Panc1 (cell line): Measurements from ENCODE around the gene MXRA8. TPM values are rescaled to one million over a fixed set of nuclear protein-coding genes. Genes with fewer than 3 reads are reported as not detected.
A peak's percentile ranks its signal among the peaks of the same experiment; 100 is the strongest.

Experiments used
- ATAC-seq: fragments of 200-7000 bp; cut with Tn5 transposase; 2 replicates; pipeline ENCODE4 v1.9.1; 2020; ENCODE audit warnings: mild to moderate bottlenecking, moderate library complexity
- BruUV-seq: library from RNA; stranded (reverse); fragments of 400-500 nt; replicated peaks from 2 replicates; lab custom pipeline; 2021; lab: Mats Ljungman, UMichigan
- CTCF ChIA-PET: fragments of 300-600 bp; sonication (Branson Sonifier 250); formaldehyde crosslinking; loops from one replicate; lab custom pipeline; 2022; ENCODE audit warnings: antibody characterized with exemption; lab: Charles Lee
- POLR2A ChIA-PET: fragments of 300-600 bp; sonication (Branson Sonifier 250); formaldehyde crosslinking; loops from one replicate; lab custom pipeline; 2022; ENCODE audit warnings: antibody characterized with exemption; lab: Charles Lee
- DNase-seq: peaks from one replicate; pipeline ENCODE4 v3.0.0-alpha.2; 2010; ENCODE audit warnings: low read depth, low spot score
- H3K27ac ChIP-seq: 2 replicates; pipeline ENCODE4 v1.5.1; 2011; ENCODE audit warnings: mild to moderate bottlenecking, low read length, inconsistent platforms
- H3K27me3 ChIP-seq: fragments of 200-500 bp; sonication (Bioruptor generic); 2 replicates; pipeline ENCODE4 v1.6.0; 2014; ENCODE audit warnings: low read length, inconsistent platforms; ENCODE audit not compliant: control insufficient read depth, insufficient read depth
- H3K36me3 ChIP-seq: fragments of 200-500 bp; sonication (Bioruptor generic); 2 replicates; pipeline ENCODE4 v1.5.1; 2014; ENCODE audit warnings: inconsistent platforms, mild to moderate bottlenecking, low read length, moderate library complexity; ENCODE audit not compliant: control insufficient read depth, insufficient read depth
- H3K4me1 ChIP-seq: 2 replicates; pipeline ENCODE4 v1.5.1; 2011; ENCODE audit warnings: inconsistent platforms, mild to moderate bottlenecking, low read length, moderate library complexity; ENCODE audit not compliant: control insufficient read depth, insufficient read depth
- H3K4me3 ChIP-seq, 2 experiments: 2 replicates each; pipeline ENCODE4 v1.5.1; 2011 to 2012; ENCODE audit warnings: low read depth in 2 of 2, low read length in 2 of 2, mild to moderate bottlenecking in 2 of 2, inconsistent platforms in 1 of 2, moderate library complexity in 1 of 2
- H3K9me3 ChIP-seq: fragments of 200-500 bp; sonication (Bioruptor generic); 2 replicates; pipeline ENCODE4 v1.5.1; 2014; ENCODE audit warnings: low read depth, mild to moderate bottlenecking, inconsistent platforms, low read length, moderate library complexity; ENCODE audit not compliant: control insufficient read depth, insufficient read depth
- CTCF ChIP-seq: fragments of 450-650 bp; IDR thresholded peaks from 2 replicates; pipeline ENCODE4 v1.5.1; 2017; ENCODE audit warnings: mild to moderate bottlenecking
- POLR2AphosphoS5 ChIP-seq: IDR thresholded peaks from 2 replicates; pipeline ENCODE4 v1.6.1; 2012; ENCODE audit warnings: mild to moderate bottlenecking, low read depth, low read length, moderate library complexity
- REST ChIP-seq, 2 experiments: IDR thresholded peaks; 2 replicates each; pipeline ENCODE4 v1.6.1; 2011 to 2012; ENCODE audit warnings: low read depth in 2 of 2, control low read depth in 1 of 2, low read length in 1 of 2, mild to moderate bottlenecking in 1 of 2, moderate library complexity in 1 of 2; ENCODE audit not compliant: insufficient read depth in 1 of 2
- SIN3A ChIP-seq: IDR thresholded peaks from 2 replicates; pipeline ENCODE4 v1.6.1; 2012; ENCODE audit warnings: low read depth, mild to moderate bottlenecking, low read length, moderate library complexity, borderline replicate concordance; ENCODE audit not compliant: insufficient read depth
- TCF7L2 ChIP-seq: IDR thresholded peaks from 2 replicates; pipeline ENCODE4 v1.6.1; 2011; ENCODE audit warnings: mild to moderate bottlenecking, low read depth, low read length, inconsistent platforms
- in situ Hi-C: cut with HindIII; loops from 2 replicates; pipeline ENCODE4 v1.10.0; 2016; ENCODE audit warnings: low sequenced_read_pairs, low pct_unique_long_range_greater_than_20kb
- intact Hi-C: fragments of 100-400 bp; cut with micrococcal nuclease; formaldehyde crosslinking; loops from one replicate; pipeline ENCODE4 v1.10.0; 2022; ENCODE audit not compliant: unreplicated experiment
- total RNA-seq: library from RNA; stranded (reverse); gene quantifications from one replicate; pipeline ENCODE4 v1.2.1, GENCODE V29; 2021; ENCODE audit not compliant: unreplicated experiment

Gene MXRA8
- total RNA-seq, 1 experiment from 2014 or later, result 96.0 TPM

- DNase-seq (no peak), ATAC-seq (peak; percentile 2)
- no peaks in the 10 kb centered on the region; the same call in 1 of the 2 replicates for H3K36me3 ChIP-seq
- H3K4me3 ChIP-seq, result peak overlapping the region; percentile 74 to 85
- H3K27ac ChIP-seq, result peak overlapping the region; percentile 93
- no peaks in the 10 kb centered on the region for H3K9me3 ChIP-seq
- ChIA-PET POLR2A (interaction anchor here (0.5 to 0.6 kb wide), 2 partner anchors 156 to 388 kb away, joined by 3 read pairs; no protein-coding TSS in a partner anchor), CTCF (no interaction called here)
- intact Hi-C loops (no loop called here), in situ Hi-C loops (no loop called here)
- BruUV-seq, result no TSS peak
- peaks cover 60% of the 10 kb centered on the region for H3K4me1 ChIP-seq
- TF ChIP-seq TCF7L2 (no peak), SIN3A (peak; percentile 29; the same call in 1 of the 2 replicates), REST (IDR thresholded peaks at IDR 0.05; ENCODE audit: insufficient read depth in 1 of 2, low read depth in 2 of 2, low read length in 1 of 2) (no peak), CTCF (no peak)
- H3K27me3 ChIP-seq, result no peaks in the 10 kb centered on the region
Measured at GRCh38 chr1:1348420-1349255, 9.7 kb downstream of the MXRA8 start.

DNA sequence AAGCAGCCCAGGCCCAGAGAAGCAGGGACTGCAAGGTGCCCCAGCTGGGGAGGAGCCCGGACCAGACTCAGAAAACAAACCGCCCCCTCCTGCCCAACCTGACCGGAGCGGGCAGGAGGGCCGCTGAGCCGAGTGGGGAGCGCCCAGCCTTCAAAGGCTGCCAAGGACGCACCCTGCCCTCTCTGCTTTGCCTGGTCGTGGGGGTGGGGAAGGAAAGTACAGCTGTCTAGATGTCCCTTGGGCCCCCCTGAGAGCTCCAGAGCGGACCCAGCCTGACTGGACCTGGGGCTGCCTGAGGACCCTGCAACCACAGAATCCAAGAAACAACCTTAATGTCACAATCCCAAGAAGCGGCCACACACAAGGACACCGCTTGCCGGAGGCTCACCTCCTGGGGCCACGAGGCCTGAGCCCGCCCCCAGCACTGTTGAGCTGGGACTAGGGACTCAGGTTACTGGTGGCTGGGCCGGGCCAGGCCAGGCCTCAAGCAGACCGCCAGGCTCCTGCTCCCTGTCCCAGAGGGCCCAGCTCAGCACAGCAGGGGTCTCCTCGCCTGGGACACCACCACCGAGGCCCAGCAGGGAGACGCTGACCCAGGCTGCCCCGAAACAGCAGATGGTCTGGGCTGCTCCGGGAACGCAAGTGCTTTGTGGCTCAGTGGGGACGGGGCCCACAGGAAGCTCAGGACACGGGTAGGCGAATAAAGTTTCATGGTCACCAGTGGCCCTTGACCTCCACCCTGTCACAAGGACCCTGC is 10.5 kb downstream of the MXRA8 start:
- no peak for TF ChIP-seq SIN3A
- no peak for TF ChIP-seq CTCF
- no peak for TF ChIP-seq POLR2AphosphoS5
- no peak for TF ChIP-seq REST (IDR thresholded peaks at IDR 0.05; ENCODE audit: insufficient read depth in 1 of 2, low read depth in 2 of 2, low read length in 1 of 2)
- TF ChIP-seq TCF7L2, result no peak
- Histone ChIP-seq H3K36me3 (no peaks in the 10 kb centered on the region; the same call in 1 of the 2 replicates), H3K27me3 (no peaks in the 10 kb centered on the region), H3K4me3 (peak overlapping the region; percentile 74 to 85), H3K27ac (peak overlapping the region; percentile 93), H3K9me3 (no peaks in the 10 kb centered on the region), H3K4me1 (peaks cover 55% of the 10 kb centered on the region)
- POLR2A ChIA-PET, result interaction anchor here (0.5 kb wide), 1 partner anchor 387 kb away, joined by 3 read pairs; no protein-coding TSS in a partner anchor
- DNase-seq (no peak), ATAC-seq (peak; percentile 28)
- CTCF ChIA-PET, result no interaction called here
- in situ Hi-C loops, result no loop called here
- no TSS peak for BruUV-seq
- intact Hi-C loops, result no loop called here
